Left renal pelvis (tissue), 4 donors: ENCODE data around the gene MYBPC3. TPM values are rescaled to one million over a fixed set of nuclear protein-coding genes. Genes with fewer than 3 reads are reported as not detected.

Experiments used
- DNase-seq, 4 donors: peaks; one replicate each; pipeline ENCODE4 v3.0.0-alpha.2; 2013; ENCODE audit warnings: low read depth in 4 of 4, low spot score in 3 of 4
- polyA plus RNA-seq, 4 donors: library from polyadenylated mRNA; unstranded; fragments of 120-200 nt; gene quantifications; one replicate each; pipeline ENCODE4 v1.2.1, GENCODE V29; 2013; ENCODE audit not compliant: insufficient read length in 4 of 4

MYBPC3 gene
- polyA plus RNA-seq, 4 donors: 0.03 to 0.14 (median 0.07) TPM; not detected in 1

DNA sequence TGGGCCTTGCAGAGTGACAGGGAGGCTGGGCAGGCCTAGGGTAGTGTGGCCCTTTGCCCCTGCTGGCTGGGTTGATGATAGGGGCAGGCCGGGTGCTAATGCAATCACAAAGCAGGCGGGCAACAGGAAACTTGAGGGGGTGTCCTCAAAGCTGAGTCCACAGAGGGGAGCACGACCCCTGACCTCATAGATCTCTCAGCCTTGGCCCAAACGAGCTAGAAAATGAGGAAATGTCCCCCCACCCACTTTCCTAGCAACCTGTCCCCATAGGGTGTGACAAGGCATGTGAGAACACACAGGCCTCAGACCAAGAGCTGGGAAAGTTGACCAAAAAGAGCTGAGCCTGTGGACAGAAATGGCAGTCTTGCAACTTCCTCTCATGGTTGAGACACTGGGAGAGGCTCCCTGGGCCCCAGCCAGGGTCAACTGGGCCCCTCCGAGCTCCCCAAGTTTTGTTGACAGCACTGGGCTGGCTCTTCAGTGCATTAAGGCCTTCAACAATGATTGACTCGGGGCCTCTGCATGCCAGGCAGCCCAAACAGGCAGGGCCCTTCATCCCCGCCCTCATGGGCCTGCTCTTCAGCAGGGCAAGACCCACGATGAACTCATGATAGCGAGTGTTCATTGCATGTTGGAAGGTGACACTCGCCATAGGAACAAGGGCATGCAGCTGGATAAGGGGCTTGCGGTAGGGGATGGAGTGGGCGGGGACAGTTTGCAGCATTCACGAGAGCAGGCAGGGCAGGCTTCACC, 35.6 kb upstream of the MYBPC3 start:
- DNase-seq: no peak

- DNase-seq: no peak
These were observed 32.0 kb upstream of the MYBPC3 start for GRCh38 chr11:47384498-47384897.

DNA sequence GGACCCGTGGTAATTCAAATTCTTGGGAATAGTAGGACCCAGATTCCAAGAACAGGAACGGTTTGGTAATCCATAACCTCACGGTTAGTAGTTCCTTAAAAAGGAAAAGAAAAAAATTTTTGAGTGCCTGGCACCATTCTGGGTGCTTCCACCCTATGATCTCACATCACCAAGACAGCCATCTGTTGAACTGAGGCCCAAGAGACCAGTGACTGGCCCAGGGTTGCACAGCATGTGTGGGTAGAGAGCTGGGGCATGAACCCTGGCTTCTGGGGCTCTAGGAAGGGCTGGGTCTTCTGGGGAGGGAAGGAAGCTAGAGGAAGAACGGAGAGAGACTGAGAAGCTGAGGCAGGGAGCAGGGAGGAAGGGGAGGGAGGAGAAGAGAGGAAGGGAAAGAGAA, 30.6 kb upstream of the MYBPC3 start:
- DNase-seq: no peak

GRCh38 chr11:47380078-47380477, 27.6 kb upstream of the MYBPC3 start:
- no peak for DNase-seq

DNA sequence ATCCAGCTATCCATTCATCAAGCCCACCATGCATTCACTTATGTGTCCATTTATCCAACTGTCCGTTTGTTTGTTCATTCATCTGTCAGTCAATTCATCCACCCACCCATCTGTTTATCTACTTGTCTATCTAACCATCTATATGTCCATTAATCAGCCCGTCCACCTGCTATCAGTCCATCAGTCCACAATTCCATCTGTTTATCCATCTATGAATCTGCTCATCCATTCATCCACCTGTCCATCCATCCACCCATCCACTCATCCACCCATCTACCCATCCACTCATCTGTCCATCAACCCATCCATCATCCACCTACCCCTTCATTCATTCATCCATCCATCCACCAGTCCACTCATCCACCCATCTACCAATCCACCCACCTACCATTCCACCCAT, 26.8 kb upstream of the MYBPC3 start:
- no peak for DNase-seq

GRCh38 chr11:47378836-47379170, 26.3 kb upstream of the MYBPC3 start:
- DNase-seq: no peak

DNA sequence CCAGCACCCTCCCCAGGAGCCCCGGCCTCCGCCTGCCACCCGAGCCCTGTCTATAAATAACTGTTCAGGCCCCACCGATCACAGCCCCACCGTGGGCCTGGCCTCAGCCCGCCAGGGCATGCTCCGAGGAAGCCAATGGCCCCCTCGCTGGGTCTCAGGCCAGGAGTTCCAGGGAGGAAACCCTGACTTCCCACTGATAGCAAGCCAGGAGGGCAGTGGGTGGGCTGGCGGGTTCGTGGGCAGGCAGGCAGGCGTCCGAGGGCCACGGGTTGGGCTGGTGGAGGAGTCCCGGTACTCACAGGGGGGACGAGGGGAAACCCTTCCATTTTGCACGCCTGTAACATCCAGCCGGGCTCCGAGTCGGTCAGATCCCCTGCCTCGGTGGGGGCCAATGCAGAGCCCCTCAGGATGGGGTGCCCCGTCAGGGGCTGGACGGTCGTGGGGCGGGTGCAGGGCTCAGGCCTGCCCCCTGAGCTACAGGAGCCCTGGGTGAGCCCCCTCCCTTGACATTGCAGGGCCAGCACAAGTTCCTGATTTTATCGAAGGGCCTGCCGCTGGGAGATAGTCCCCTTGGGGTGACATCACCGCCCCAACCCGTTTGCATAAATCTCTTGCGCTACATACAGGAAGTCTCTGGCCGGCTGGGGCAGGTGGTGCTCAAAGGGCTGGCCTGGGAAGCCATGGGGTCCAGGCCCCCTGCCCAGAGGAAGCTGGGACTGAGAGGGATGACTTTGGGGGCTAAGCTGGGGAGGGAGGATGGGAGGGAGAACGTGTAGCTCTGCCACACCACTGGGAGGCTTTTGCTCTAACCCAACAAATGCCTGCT, 25.7 kb upstream of the MYBPC3 start, which contains the start of gene SPI1:
Gene SPI1, minus strand, starts transcription at position 538 of the 826 bp plus-strand sequence. Its CDS starts 194 bp downstream, at position 344.
- no peak for DNase-seq

- DNase-seq: no peak
These were observed 25.1 kb upstream of the MYBPC3 start for GRCh38 chr11:47377571-47378009.

DNA sequence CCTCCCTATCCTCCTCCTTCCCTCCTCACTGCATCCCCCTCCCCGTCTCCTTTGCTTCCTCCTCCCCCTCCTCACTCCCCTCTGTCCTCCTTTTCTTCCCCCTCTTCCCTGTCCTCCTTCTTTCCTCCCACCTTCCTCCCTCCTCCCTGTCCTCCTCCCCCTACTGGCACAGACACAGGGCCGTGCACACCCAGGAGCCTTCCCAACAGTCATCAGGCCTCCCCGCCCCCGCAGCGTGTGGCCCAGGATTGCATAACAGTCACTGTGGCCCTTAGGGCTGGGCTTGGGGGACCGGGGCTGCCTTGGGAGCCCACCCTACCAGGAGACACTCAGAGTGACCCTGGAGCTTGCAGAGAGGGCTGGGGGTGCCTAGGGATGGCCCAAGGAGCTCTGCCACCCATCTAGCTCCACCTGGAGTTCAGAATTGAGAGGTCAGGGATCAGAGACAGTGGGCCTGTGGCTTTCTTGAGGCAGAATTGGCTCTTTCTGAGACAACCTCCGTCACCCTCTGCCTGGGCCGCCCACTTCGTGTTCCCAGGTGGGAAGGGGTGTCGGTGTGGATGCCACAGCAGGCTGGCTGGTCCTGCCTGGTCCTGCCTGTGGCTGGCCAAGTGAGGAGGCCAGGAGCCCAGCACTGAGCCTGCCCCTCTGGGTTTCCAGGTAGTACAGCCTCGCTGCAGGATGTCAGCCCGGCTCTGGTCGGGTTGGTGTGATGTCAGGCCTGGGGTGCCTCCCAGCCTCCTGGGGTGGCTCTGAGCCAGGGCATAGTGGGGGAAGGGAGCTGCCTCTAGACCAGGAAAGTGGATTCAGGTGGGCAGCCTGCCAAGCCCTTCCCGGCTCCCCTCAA, 24.2 kb upstream of the MYBPC3 start:
- no peak for DNase-seq

DNA sequence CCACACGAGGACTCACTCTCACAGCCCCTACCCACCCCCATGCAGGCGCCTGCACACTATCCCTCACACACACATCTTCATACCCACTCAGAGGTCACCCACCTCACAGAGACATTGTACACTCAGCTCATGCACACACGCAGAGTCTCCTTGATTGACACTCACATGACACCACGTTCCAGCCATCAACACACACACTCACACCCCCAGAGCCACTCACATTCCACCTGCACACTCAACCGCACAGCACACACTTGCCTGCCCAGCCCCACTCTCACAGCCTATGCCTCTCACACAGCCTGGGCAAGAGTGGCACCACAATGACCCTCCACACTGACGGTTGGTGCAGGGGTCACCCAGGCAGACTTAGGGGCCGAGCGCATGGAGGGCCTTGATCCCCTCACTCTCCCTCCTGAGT, 23.6 kb upstream of the MYBPC3 start:
- DNase-seq: no peak

- DNase-seq: no peak
These were observed 23.1 kb upstream of the MYBPC3 start for GRCh38 chr11:47375546-47376085.

- no peak for DNase-seq
These were observed 22.5 kb upstream of the MYBPC3 start for GRCh38 chr11:47375020-47375419.

DNA sequence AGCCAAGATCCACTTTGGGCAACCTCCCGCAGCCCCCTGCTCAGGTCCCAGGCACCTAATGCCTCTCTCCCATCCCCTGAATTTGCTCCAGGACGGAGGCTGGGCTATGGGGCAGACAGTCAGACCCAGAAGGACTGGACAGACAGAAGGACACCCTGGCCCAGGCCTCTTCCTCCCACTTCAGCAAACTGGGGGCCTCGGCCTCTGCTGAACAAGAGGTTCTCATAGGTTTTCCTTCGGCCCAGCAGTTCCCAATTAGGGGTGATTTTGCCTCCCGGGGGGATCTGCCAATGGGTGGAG, 22.2 kb upstream of the MYBPC3 start:
- DNase-seq: no peak

- peak in 1 of 4 donors; percentile 51 for DNase-seq
These were observed 21.6 kb upstream of the MYBPC3 start for GRCh38 chr11:47373876-47374719.

- DNase-seq: no peak
These were observed 19.9 kb upstream of the MYBPC3 start for GRCh38 chr11:47372422-47372821.

DNA sequence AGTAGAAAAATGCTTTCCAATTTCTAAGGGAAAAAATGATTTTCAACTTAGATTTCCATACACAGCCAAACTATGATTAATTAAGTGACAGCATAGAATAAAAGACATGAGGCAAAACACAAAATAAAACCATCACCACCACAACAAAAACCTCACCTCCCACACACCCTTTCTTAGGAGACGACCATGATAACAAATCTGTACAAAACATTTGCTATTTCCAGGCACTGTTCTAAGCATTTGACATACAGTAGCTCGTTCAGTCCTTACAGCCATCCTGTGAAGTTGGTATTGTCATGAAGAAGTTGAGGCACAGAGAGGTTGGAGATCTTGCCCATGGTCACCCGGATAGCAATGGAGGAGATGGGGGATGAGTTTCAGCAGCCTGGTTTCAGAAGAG, 17.2 kb upstream of the MYBPC3 start:
- no peak for DNase-seq

DNA sequence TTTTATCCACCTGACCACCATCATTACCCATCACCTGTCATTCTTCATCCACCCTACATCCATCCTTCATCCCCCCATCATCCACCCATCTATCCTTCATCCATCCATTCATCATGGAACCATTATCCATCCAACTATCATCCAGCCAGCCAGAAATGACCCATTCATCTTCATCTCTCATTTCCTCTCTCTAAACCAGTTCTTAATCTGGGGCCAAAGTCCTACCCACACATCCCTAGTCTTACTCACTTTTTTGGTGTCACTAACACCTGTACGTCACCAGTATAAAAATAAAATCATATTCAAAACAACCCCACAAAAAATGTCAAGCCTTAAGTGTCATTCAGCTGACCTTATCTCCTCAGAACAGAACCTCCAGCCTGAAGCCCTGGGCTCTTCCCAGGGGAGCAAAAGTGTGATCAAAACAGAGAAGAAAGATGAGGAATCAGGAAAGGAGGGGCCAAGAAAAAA, 13.6 kb upstream of the MYBPC3 start:
- DNase-seq: no peak

GRCh38 chr11:47361419-47361818, 8.9 kb upstream of the MYBPC3 start:
- no peak for DNase-seq

DNA sequence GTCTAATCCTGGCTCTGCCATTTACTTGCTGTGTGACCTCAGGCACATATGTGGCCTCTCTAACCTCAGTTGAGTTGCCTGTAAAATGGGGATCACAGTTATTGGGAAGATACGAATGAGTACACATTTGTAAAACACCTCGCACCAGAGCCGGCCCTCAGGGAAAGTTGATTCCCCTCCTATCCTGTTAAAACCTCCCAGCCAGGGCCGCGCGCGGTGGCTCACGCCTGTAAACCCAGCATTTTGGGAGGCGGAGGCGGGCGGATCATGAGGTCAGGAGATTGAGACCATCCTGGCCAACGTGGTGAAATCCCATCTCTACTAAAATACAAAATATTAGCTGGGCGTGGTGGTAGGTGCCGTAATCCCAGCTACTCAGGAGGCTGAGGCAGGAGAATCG, 7.8 kb upstream of the MYBPC3 start:
- no peak for DNase-seq

GRCh38 chr11:47359586-47359985, 7.1 kb upstream of the MYBPC3 start:
- no peak for DNase-seq
